A673 (cell line): ENCODE results near the gene SLC35G6. TPM values are rescaled to one million over a fixed set of nuclear protein-coding genes. Genes with fewer than 3 reads are reported as not detected.

Source experiments
- BruUV-seq: library from RNA; stranded (reverse); fragments of 400-500 nt; replicated peaks from 2 replicates; lab custom pipeline; 2021; lab: Mats Ljungman, UMichigan
- CTCF ChIA-PET: fragments of 300-600 bp; sonication (Branson Sonifier 250); formaldehyde crosslinking; loops from one replicate; lab custom pipeline; 2022; ENCODE audit warnings: antibody characterized with exemption; lab: Charles Lee
- POLR2A ChIA-PET: fragments of 300-600 bp; sonication (Branson Sonifier 250); formaldehyde crosslinking; loops from one replicate; lab custom pipeline; 2022; ENCODE audit warnings: antibody characterized with exemption; ENCODE audit not compliant: low non-redundant PET; lab: Charles Lee
- DNase-seq: peaks from one replicate; pipeline ENCODE4 v3.0.0-alpha.2; 2015; ENCODE audit warnings: low spot score
- H3K27ac ChIP-seq: fragments of 200-600 bp; sonication (generic); 2 replicates; pipeline ENCODE4 v1.5.1; 2016; ENCODE audit warnings: mixed run types, low read depth, mild to moderate bottlenecking, mixed read lengths, antibody characterized with exemption, low read length; ENCODE audit not compliant: poor library complexity, severe bottlenecking
- H3K27me3 ChIP-seq: fragments of 200-600 bp; sonication (generic); replicated peaks from 2 replicates; pipeline ENCODE4 v1.6.1; 2017; ENCODE audit warnings: mixed run types, low read depth, mild to moderate bottlenecking, mixed read lengths, antibody characterized with exemption, low read length; ENCODE audit not compliant: insufficient read depth, poor library complexity
- H3K36me3 ChIP-seq: fragments of 200-600 bp; sonication (generic); 2 replicates; pipeline ENCODE4 v1.6.1; 2016; ENCODE audit warnings: mixed run types, mild to moderate bottlenecking, mixed read lengths, antibody characterized with exemption, low read length; ENCODE audit not compliant: insufficient read depth, poor library complexity, severe bottlenecking
- H3K4me1 ChIP-seq: fragments of 200-600 bp; sonication (generic); 2 replicates; pipeline ENCODE4 v1.6.1; 2017; ENCODE audit warnings: mixed run types, mild to moderate bottlenecking, mixed read lengths, antibody characterized with exemption, low read length; ENCODE audit not compliant: insufficient read depth, poor library complexity, severe bottlenecking
- H3K4me3 ChIP-seq: fragments of 200-600 bp; sonication (generic); 2 replicates; pipeline ENCODE4 v1.5.1; 2016; ENCODE audit warnings: low read depth, mixed run types, mild to moderate bottlenecking, mixed read lengths, low read length; ENCODE audit not compliant: poor library complexity, severe bottlenecking
- H3K9me3 ChIP-seq: fragments of 200-600 bp; sonication (generic); 2 replicates; pipeline ENCODE4 v1.6.1; 2016; ENCODE audit warnings: mixed run types, low read depth, mild to moderate bottlenecking, mixed read lengths, antibody characterized with exemption, low read length; ENCODE audit not compliant: poor library complexity, severe bottlenecking
- CTCF ChIP-seq: fragments of 300-800, 200-600 bp; sonication (generic); conservative IDR thresholded peaks from 2 replicates; pipeline ENCODE4 v1.5.1; 2017; ENCODE audit warnings: low read depth, mild to moderate bottlenecking, antibody characterized with exemption, low read length, moderate library complexity, mixed read lengths
- EZH2 ChIP-seq: fragments of 200-600 bp; sonication (generic); IDR thresholded peaks from 2 replicates; pipeline ENCODE4 v1.6.1; 2017; ENCODE audit warnings: borderline replicate concordance, low read depth, mild to moderate bottlenecking, mixed read lengths, antibody characterized with exemption, low read length; ENCODE audit not compliant: poor library complexity, severe bottlenecking
- intact Hi-C: fragments of 100-400 bp; cut with micrococcal nuclease; formaldehyde crosslinking; loops from one replicate; pipeline ENCODE4 v1.10.0; 2022; ENCODE audit not compliant: unreplicated experiment
- total RNA-seq: library from RNA; stranded (reverse); gene quantifications from 2 replicates; pipeline ENCODE4 v1.2.3, GENCODE V29; 2021

Gene SLC35G6
- total RNA-seq, 1 experiment from 2014 or later: not detected

DNA sequence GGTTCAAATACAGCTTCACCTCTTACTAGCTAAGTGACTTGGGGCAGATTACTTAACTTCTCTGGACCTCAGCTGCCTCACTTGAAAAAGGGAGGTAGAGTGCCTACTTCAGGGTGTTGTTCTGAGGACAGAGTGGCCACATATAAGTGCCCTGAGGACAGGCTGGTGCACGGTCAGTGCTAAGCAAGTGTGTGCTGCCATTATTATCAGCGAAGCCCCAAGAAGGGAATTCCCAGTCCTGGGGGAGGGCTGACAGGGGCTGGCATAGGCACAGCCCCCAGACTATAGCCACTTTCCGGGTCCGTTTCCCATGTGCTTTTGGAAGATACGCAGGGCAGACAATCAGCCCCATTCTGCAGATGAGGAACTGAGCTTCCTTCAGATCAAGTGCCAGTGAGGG, 4.3 kb upstream of the SLC35G6 start:
- H3K27ac ChIP-seq: no peak overlapping the region
- no peaks in the 10 kb centered on the region for H3K36me3 ChIP-seq
- DNase-seq: no peak
- H3K27me3 ChIP-seq: no peaks in the 10 kb centered on the region
- ChIA-PET CTCF (no interaction called here), POLR2A (no interaction called here)
- peaks cover 29% of the 10 kb centered on the region for H3K4me1 ChIP-seq
- H3K4me3 ChIP-seq: no peak overlapping the region
- intact Hi-C loops: no loop called here
- H3K9me3 ChIP-seq: no peaks in the 10 kb centered on the region
- TF ChIP-seq CTCF (no peak), EZH2 (no peak)
- no TSS peak for BruUV-seq

DNA sequence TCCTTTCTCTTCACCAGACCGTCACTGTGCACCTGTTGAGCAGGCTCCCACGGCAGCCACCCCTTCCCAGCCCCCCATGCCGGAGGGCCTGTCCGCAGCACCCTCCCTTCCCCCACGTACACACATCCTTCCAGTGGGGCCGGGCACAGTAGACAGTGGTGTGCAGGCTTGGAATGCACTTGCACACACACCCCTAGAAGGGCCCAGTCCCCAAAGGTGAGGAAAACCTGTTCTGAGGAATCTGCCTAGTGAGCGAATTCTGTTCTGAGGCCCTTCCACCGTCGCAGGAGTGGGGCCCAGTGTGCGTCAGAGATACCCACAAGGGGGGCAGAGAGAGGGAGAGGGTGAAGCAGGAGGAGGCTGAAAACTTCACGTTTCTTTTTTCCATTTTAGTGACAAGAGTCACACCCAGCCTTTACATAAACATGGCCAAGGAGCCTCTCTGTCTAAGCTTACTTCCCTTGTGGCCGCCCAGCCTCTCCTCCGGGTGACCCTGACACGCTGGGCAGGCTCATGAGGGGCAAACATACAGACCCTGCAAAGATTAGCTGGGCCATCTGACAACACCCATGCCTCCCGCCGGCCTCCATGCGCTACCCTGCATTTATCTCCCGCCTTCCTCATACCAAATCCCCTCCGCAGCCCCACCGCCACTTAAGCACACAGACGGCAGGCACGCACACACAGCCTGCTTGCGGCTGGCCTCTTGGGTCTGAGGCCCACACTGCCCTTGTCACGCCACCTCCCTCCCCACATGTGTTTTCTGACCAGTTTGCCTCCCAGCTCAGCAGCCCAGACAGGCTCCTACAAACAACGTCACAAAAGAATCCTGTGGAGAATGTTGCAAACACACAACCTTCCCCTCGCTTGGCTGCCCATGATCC, 3.6 kb upstream of the SLC35G6 start:
- H3K36me3 ChIP-seq: no peaks in the 10 kb centered on the region
- CTCF ChIA-PET: no interaction called here
- DNase-seq: no peak
- POLR2A ChIA-PET: interaction anchor here (0.6 to 0.9 kb wide), 2 partner anchors 9 to 110 kb away, joined by 3 read pairs; no protein-coding TSS in a partner anchor
- H3K4me3 ChIP-seq: peak overlapping the region; percentile 98
- no TSS peak for BruUV-seq
- H3K27me3 ChIP-seq: no peaks in the 10 kb centered on the region
- H3K9me3 ChIP-seq: no peaks in the 10 kb centered on the region
- intact Hi-C loops: no loop called here
- peak overlapping the region; percentile 97 for H3K27ac ChIP-seq
- TF ChIP-seq EZH2: no peak
- no peak for TF ChIP-seq CTCF
- peaks cover 32% of the 10 kb centered on the region for H3K4me1 ChIP-seq

- DNase-seq: peak; percentile 54
- ChIA-PET POLR2A (interaction anchor here (0.6 to 0.9 kb wide), 2 partner anchors 8 to 109 kb away, joined by 3 read pairs; no protein-coding TSS in a partner anchor), CTCF (no interaction called here)
- Histone ChIP-seq H3K27me3 (no peaks in the 10 kb centered on the region), H3K36me3 (no peaks in the 10 kb centered on the region), H3K4me1 (peaks cover 37% of the 10 kb centered on the region), H3K9me3 (no peaks in the 10 kb centered on the region), H3K27ac (peak overlapping the region; percentile 97), H3K4me3 (peak overlapping the region; percentile 98)
- TF ChIP-seq CTCF (no peak), EZH2 (no peak)
- intact Hi-C loops: no loop called here
- TSS peak; percentile 11 for BruUV-seq
Measured at GRCh38 chr17:7478276-7479212, 2.7 kb upstream of the SLC35G6 start.
